SU-DHL-6 (cell line): ENCODE results near the gene PSIP1.

ENCODE experiments used
- H2AFZ ChIP-seq: fragments of 200-600 bp; sonication (generic); 2 replicates; pipeline ENCODE4 v1.6.1; 2014; ENCODE audit warnings: low read depth, mild to moderate bottlenecking, moderate library complexity, mixed read lengths, antibody characterized with exemption, low read length; ENCODE audit not compliant: severe bottlenecking
- H3F3A ChIP-seq: fragments of 200-600 bp; shearing (Covaris generic); 2 replicates; pipeline ENCODE4 v1.6.0; 2016; ENCODE audit warnings: antibody characterized with exemption, mild to moderate bottlenecking; ENCODE audit not compliant: insufficient read depth
- H3K27ac ChIP-seq: fragments of 200-600 bp; sonication (generic); 2 replicates; pipeline ENCODE4 v1.5.1; 2016; ENCODE audit warnings: low read depth, mild to moderate bottlenecking, low read length, moderate library complexity, mixed read lengths
- H3K27me3 ChIP-seq: fragments of 200-600 bp; sonication (generic), shearing (Covaris generic); 2 replicates; pipeline ENCODE4 v1.6.0; 2014; ENCODE audit warnings: mild to moderate bottlenecking, low read length
- H3K36me3 ChIP-seq: fragments of 200-600 bp; sonication (generic); 2 replicates; pipeline ENCODE4 v1.6.1; 2014; ENCODE audit warnings: mild to moderate bottlenecking, low read length, mixed read lengths
- H3K4me2 ChIP-seq: fragments of 300-600, 200-600 bp; shearing (Covaris generic), sonication (generic); 2 replicates; pipeline ENCODE4 v1.6.0; 2014; ENCODE audit warnings: low read length, low read depth, mild to moderate bottlenecking; ENCODE audit not compliant: poor library complexity, severe bottlenecking
- H3K4me3 ChIP-seq: fragments of 200-600 bp; sonication (generic); 2 replicates; pipeline ENCODE4 v1.5.1; 2014; ENCODE audit warnings: antibody characterized with exemption, low read length, mild to moderate bottlenecking, mixed read lengths; ENCODE audit not compliant: insufficient read depth, poor library complexity, severe bottlenecking
- H3K79me2 ChIP-seq: fragments of 200-600 bp; sonication (generic); 2 replicates; pipeline ENCODE4 v1.6.1; 2014; ENCODE audit warnings: mild to moderate bottlenecking, low read length, moderate library complexity; ENCODE audit not compliant: insufficient read depth
- H3K9ac ChIP-seq: fragments of 200-600 bp; sonication (generic); 2 replicates; pipeline ENCODE4 v1.7.0; 2014; ENCODE audit warnings: mild to moderate bottlenecking, low read length
- H3K9me2 ChIP-seq: fragments of 200-600 bp; sonication (generic); replicated peaks from 2 replicates; pipeline ENCODE4 v1.6.1; 2014; ENCODE audit warnings: low read length; ENCODE audit not compliant: insufficient read depth
- H3K9me3 ChIP-seq: fragments of 200-600 bp; sonication (generic); 2 replicates; pipeline ENCODE4 v1.6.1; 2014; ENCODE audit warnings: low read length, mixed read lengths; ENCODE audit not compliant: insufficient read depth
- H4K20me1 ChIP-seq: fragments of 200-600 bp; sonication (generic); 2 replicates; pipeline ENCODE4 v1.6.1; 2014; ENCODE audit warnings: low read depth, mild to moderate bottlenecking, antibody characterized with exemption, low read length, moderate library complexity, mixed read lengths
- EZH2phosphoT487 ChIP-seq: fragments of 200-600 bp; sonication (generic), shearing (Covaris generic); conservative IDR thresholded peaks from 2 replicates; pipeline ENCODE4 v1.6.1; 2018; ENCODE audit warnings: mild to moderate bottlenecking, antibody characterized with exemption, low read length, moderate library complexity, mixed read lengths
- TF ChIP-seq, protein P1 (sequence below): fragments of 200-600 bp; sonication (generic); IDR thresholded peaks from one replicate; pipeline ENCODE4 v1.5.1; 2017; ENCODE audit warnings: antibody characterized with exemption, mild to moderate bottlenecking, low read length, moderate library complexity; ENCODE audit not compliant: insufficient read depth, poor library complexity, severe bottlenecking

PSIP1 gene

DNA sequence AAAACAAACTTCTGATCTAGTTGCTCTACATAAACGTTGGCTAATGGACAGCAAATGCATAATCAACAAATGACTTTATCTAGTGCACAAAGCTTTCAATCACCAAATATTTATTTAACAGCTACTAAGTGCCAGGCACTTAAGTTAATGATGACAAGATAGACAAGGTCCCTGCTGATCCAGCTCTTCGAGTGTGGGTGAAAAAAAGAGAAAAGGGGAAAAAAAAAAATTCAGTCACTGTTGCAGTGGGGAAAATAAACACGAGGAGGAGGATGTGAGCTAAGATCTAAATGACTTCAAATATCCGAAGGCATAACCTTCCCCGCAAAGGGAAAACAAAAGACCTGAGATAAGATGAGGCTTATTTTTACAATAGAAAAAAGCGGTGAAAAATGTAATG lies 9.6 kb downstream of the PSIP1 start:
- Histone ChIP-seq H3K9me3 (no peaks in the 10 kb centered on the region), H3K4me3 (no peak overlapping the region), H3K27ac (no peak overlapping the region), H3K79me2 (peaks cover 95% of the 10 kb centered on the region), H3K36me3 (peaks cover 58% of the 10 kb centered on the region), H3K9ac (no peak overlapping the region), H3K27me3 (no peaks in the 10 kb centered on the region), H2AFZ (no peak overlapping the region), H4K20me1 (peaks cover 48% of the 10 kb centered on the region), H3F3A (peaks cover 9% of the 10 kb centered on the region), H3K4me2 (no peak overlapping the region), H3K9me2 (no peaks in the 10 kb centered on the region)
- TF ChIP-seq, protein P1, sequence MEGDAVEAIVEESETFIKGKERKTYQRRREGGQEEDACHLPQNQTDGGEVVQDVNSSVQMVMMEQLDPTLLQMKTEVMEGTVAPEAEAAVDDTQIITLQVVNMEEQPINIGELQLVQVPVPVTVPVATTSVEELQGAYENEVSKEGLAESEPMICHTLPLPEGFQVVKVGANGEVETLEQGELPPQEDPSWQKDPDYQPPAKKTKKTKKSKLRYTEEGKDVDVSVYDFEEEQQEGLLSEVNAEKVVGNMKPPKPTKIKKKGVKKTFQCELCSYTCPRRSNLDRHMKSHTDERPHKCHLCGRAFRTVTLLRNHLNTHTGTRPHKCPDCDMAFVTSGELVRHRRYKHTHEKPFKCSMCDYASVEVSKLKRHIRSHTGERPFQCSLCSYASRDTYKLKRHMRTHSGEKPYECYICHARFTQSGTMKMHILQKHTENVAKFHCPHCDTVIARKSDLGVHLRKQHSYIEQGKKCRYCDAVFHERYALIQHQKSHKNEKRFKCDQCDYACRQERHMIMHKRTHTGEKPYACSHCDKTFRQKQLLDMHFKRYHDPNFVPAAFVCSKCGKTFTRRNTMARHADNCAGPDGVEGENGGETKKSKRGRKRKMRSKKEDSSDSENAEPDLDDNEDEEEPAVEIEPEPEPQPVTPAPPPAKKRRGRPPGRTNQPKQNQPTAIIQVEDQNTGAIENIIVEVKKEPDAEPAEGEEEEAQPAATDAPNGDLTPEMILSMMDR = no peak
- TF ChIP-seq EZH2phosphoT487 = no peak

DNA sequence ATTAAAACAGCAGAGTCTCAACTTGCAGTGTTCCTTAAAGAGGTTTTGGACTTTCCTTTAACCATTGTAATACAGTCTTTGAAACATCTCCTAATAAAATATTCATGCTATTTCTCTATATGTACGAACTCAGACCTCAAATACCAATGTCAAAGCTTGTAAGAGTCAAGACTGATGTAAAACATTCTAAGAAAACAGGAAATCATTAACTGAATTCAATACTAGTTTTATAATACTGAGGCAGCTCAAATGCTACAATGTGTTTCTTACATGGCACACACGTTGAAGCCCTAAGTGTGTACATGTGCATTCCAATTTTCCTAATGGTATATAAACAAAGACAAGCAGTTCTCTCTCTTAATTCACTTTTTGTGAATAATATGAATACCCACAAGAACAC lies 11.6 kb downstream of the PSIP1 start:
- Histone ChIP-seq H2AFZ (no peak overlapping the region), H3K9ac (no peak overlapping the region), H3K4me3 (no peak overlapping the region), H3K9me3 (no peaks in the 10 kb centered on the region), H3K27ac (no peak overlapping the region), H3K4me2 (no peak overlapping the region), H3K36me3 (peaks cover 58% of the 10 kb centered on the region), H3K27me3 (no peaks in the 10 kb centered on the region), H3F3A (peaks cover 15% of the 10 kb centered on the region), H3K79me2 (peaks cover 94% of the 10 kb centered on the region), H3K9me2 (no peaks in the 10 kb centered on the region), H4K20me1 (peaks cover 38% of the 10 kb centered on the region)
- TF ChIP-seq EZH2phosphoT487 = no peak
- TF ChIP-seq, protein P1 = no peak

DNA sequence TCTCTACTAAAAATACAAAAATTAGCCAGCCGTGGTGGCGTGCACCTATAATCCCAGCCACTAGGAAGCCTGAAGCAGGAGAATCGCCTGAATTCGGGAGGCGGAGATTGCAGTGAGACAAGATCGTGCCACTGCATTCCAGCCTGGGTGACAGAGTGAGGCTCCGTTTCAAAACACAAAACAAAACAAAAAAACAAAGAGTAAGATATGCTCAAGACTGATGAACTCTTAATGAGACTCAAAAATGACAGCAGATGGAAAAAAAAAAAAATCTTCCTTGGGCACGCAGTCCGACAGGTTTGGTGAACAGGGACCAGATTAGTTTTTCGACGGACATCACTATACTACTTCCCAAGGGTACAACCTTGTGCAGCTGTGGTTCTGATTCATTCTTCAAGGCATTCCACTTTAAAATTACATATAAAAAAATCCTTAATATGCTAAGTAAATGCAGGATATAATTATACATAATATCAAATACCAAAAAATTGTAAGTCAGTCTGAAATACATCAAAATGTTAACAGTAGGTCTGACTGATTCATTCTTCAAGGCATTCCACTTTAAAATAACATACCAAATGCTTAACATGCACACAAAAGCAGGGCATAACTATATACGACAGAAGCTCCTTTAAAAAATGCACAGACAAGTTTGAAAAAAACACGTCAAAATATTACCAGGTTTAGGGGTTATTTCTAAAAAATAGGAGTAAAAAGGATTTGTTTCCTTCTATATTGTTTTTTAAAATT lies 12.3 kb downstream of the PSIP1 start:
- Histone ChIP-seq H3K36me3 (peaks cover 65% of the 10 kb centered on the region), H3K9ac (no peak overlapping the region), H3F3A (peaks cover 15% of the 10 kb centered on the region), H3K27ac (no peak overlapping the region), H3K4me3 (no peak overlapping the region), H3K9me2 (no peaks in the 10 kb centered on the region), H2AFZ (no peak overlapping the region), H4K20me1 (peaks cover 37% of the 10 kb centered on the region), H3K9me3 (no peaks in the 10 kb centered on the region), H3K27me3 (no peaks in the 10 kb centered on the region), H3K4me2 (no peak overlapping the region), H3K79me2 (peaks cover 94% of the 10 kb centered on the region)
- TF ChIP-seq, protein P1 = no peak
- no peak for TF ChIP-seq EZH2phosphoT487
